ENCODE results near the gene ENOX2.

- TF ChIP-seq CTCF (IDR thresholded peaks at IDR 0.05) (no peak), POLR2A (IDR thresholded peaks at IDR 0.05) (no peak)
Measured at GRCh38 chrX:130878350-130879341, 24.4 kb downstream of the ENOX2 start.

Measured in testis (tissue), 2 donors.